Body of pancreas (tissue), 4 donors: ENCODE measurements around the gene EDAR.

Experiments
- CTCF ChIP-seq, 7 experiments: fragments of 450-650 bp in 4 of 7; fragments of 200-600 bp in 3 of 7; sonication (generic) in 3 of 7; IDR thresholded peaks; one replicate each; pipeline ENCODE4 v1.5.1; 2016 to 2019; ENCODE audit warnings: antibody characterized with exemption in 7 of 7
- POLR2A ChIP-seq, 3 donors: fragments of 450-650 bp; IDR thresholded peaks; one replicate each; pipeline ENCODE4 v1.6.1; 2016; ENCODE audit warnings: antibody characterized with exemption in 3 of 3, mild to moderate bottlenecking in 2 of 3

DNA sequence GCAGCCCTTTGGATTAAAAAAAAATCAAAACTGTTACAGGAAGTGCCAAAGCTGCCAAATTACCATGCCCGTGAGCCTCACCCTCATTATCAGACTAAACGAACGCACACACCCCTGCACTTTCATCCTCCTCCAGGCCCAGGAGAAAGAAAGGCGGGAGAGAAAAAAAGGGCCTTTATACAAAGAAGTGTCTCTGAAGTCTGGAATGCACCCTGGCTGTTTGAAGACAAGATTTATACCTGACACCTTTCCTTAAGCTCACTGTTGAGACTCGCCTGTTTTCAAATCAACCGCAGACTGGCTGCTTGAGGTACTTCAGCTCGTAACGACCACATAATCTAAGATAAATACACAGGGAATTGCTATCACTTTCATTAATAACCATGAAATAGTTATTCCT, 31.0 kb downstream of the EDAR start:
- TF ChIP-seq POLR2A (IDR thresholded peaks at IDR 0.05) (no peak), CTCF (IDR thresholded peaks at IDR 0.05) (no peak)
